PC-3 (cell line): ENCODE measurements around the gene RAB11A.

Experiments
- EZH2 ChIP-seq: fragments of 300-600 bp; sonication (generic); IDR thresholded peaks from one replicate; pipeline ENCODE4 v1.6.1; 2017; ENCODE audit warnings: antibody characterized with exemption, mild to moderate bottlenecking, low read length; ENCODE audit not compliant: unreplicated experiment
- TF ChIP-seq, protein P1 (sequence below): fragments of 300-600 bp; sonication (generic); conservative IDR thresholded peaks from 2 replicates; pipeline ENCODE4 v1.5.1; 2017; ENCODE audit warnings: antibody characterized with exemption, low read depth, mild to moderate bottlenecking, low read length

DNA sequence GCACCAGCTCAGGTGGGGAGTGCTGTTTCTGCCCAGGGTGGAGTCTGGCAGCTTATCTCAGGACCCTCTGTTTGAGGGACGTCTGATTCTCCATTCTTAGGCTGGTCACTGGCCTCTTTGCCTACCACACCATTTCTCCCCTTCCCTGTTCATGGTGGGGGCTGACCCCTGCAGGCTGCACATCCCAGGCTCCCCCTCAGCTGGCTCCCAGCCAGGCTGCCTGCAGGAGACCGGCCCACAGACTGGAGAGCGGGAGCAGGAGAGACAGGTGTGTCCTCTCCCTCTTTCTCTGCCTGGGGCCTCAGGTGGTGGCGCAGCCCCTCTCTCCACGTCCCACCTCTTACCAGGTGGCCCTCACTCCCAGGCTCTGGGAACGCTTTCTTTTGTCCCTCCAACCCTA is 60.8 kb downstream of the RAB11A start:
- TF ChIP-seq, protein P1, sequence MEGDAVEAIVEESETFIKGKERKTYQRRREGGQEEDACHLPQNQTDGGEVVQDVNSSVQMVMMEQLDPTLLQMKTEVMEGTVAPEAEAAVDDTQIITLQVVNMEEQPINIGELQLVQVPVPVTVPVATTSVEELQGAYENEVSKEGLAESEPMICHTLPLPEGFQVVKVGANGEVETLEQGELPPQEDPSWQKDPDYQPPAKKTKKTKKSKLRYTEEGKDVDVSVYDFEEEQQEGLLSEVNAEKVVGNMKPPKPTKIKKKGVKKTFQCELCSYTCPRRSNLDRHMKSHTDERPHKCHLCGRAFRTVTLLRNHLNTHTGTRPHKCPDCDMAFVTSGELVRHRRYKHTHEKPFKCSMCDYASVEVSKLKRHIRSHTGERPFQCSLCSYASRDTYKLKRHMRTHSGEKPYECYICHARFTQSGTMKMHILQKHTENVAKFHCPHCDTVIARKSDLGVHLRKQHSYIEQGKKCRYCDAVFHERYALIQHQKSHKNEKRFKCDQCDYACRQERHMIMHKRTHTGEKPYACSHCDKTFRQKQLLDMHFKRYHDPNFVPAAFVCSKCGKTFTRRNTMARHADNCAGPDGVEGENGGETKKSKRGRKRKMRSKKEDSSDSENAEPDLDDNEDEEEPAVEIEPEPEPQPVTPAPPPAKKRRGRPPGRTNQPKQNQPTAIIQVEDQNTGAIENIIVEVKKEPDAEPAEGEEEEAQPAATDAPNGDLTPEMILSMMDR = no peak
- no peak for TF ChIP-seq EZH2
